Activated naive CD8-positive, alpha-beta T cell treated with anti-CD3 and anti-CD28 coated beads, Interleukin-2, amount 50 U/mL, for 24 hours (primary cell): Measurements from ENCODE around the gene MAGEA8.
"Not testable (repeated sequence)": the region's sequence is repeated elsewhere in the genome, so short reads cannot be mapped to it uniquely, and the experiment has no call there.

Source experiments
- ATAC-seq: fragments of 150-1000 bp; cut with Tn5 transposase; one replicate; pipeline ENCODE4 v1.10.0; 2021
- DNase-seq: peaks from one replicate; pipeline ENCODE4 v3.0.0; 2021
- H3K27ac Mint-ChIP-seq: one replicate; pipeline ENCODE4 v1.8.0; 2021; ENCODE audit warnings: mild to moderate bottlenecking, mixed read lengths
- H3K27me3 Mint-ChIP-seq: one replicate; pipeline ENCODE4 v1.8.0; 2021; ENCODE audit warnings: mixed read lengths
- H3K36me3 Mint-ChIP-seq: one replicate; pipeline ENCODE4 v1.8.0; 2021; ENCODE audit warnings: low read depth, mixed read lengths
- H3K4me1 Mint-ChIP-seq: one replicate; pipeline ENCODE4 v1.8.0; 2021; ENCODE audit warnings: mixed read lengths
- H3K4me3 Mint-ChIP-seq: one replicate; pipeline ENCODE4 v1.8.0; 2021; ENCODE audit warnings: mild to moderate bottlenecking, moderate library complexity, mixed read lengths
- H3K9me3 Mint-ChIP-seq: one replicate; pipeline ENCODE4 v1.8.0; 2021; ENCODE audit warnings: mixed read lengths

Gene MAGEA8, protein sequence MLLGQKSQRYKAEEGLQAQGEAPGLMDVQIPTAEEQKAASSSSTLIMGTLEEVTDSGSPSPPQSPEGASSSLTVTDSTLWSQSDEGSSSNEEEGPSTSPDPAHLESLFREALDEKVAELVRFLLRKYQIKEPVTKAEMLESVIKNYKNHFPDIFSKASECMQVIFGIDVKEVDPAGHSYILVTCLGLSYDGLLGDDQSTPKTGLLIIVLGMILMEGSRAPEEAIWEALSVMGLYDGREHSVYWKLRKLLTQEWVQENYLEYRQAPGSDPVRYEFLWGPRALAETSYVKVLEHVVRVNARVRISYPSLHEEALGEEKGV

DNA sequence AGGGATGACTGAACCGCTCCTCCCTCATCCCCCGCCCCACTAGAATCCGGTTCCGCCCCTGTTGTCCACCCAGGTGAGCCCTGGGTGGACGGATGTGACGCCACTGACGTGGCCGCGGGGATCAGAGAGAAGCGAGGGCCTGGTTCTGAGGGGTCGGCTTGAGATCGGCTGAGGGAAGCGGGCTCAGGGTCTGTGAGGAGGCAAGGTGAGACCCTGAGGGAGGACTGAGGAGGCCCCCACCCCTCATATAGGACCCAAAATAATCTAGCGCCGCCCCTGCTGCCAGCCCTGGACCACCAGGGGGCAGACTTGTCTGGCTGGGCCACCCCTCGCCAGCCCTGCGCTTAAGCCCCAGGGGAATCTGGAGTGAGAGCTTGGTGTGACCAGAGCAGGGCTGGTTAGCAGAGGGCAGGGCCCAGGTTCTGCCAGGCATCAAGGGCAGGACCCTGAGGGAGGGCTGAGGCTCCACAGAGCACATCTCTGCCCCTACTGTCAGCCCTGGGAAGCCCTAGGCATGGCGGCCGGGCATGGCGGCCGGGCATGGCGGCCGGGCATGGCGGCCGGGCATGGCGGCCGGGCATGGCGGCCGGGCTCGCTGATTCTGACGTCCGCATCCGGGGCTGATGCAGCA is at the start of gene MAGEA8:
Gene MAGEA8 (plus strand): TSS at position 103 of the 631 bp plus-strand sequence. CDS start 3,090 bp downstream, outside the sequence.
- Mint-ChIP-seq H3K9me3 (no peaks in the 10 kb centered on the region), H3K27me3 (peaks cover 2% of the 10 kb centered on the region), H3K27ac (no peak within 1 kb of the TSS), H3K4me3 (no peak within 1 kb of the TSS), H3K36me3 (no peaks in the 10 kb centered on the region), H3K4me1 (no peaks in the 10 kb centered on the region)
- DNase-seq: peak; percentile 10
- ATAC-seq: no peak

DNA sequence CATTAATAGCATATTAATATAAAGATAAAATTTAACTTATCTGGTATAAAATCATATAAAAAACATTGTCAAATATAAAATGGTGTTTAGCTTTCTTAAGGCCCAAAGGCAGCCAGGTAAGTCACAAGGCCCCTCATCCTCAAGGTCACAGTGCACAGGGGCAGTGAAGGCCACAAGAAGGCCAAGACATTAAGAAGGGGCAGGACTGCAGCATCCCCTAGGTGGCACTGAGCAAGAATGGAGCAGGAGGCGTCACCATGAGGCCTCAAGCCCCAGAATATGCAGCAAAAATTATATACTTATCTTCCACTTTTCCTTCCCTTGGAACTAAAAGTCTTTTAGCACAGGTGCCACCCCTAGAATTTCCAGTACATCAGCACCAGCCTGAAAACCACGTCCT is 49.5 kb upstream of the MAGEA8 start:
- Mint-ChIP-seq H3K27me3 (peaks cover 1% of the 10 kb centered on the region), H3K27ac (no peak overlapping the region), H3K4me3 (no peak overlapping the region), H3K4me1 (peaks cover 40% of the 10 kb centered on the region), H3K9me3 (no peaks in the 10 kb centered on the region), H3K36me3 (no peaks in the 10 kb centered on the region)
- DNase-seq (no peak), ATAC-seq (no peak)

DNA sequence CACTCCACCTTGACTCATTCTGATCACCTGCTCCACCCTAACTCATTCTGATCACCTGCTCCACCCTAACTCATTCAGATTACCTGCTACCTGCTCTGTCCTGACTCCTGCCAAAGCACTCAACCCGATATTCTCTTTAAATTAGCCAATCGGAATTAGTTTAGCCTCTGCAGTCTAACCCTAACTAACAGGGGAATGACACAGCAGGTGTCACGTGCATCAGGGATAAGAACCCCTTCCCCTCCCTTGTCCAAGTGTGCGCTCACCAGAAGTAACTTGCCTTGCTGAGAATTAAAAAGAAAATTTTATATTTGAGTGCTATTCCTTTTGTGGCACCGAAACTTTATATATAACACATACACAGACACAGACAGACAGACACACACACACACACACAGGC is 44.3 kb upstream of the MAGEA8 start:
- not testable (repeated sequence) for H3K9me3 Mint-ChIP-seq, ATAC-seq, H3K27ac Mint-ChIP-seq, DNase-seq, H3K27me3 Mint-ChIP-seq, H3K36me3 Mint-ChIP-seq, H3K4me3 Mint-ChIP-seq
- H3K4me1 Mint-ChIP-seq: peaks cover 21% of the 10 kb centered on the region

DNA sequence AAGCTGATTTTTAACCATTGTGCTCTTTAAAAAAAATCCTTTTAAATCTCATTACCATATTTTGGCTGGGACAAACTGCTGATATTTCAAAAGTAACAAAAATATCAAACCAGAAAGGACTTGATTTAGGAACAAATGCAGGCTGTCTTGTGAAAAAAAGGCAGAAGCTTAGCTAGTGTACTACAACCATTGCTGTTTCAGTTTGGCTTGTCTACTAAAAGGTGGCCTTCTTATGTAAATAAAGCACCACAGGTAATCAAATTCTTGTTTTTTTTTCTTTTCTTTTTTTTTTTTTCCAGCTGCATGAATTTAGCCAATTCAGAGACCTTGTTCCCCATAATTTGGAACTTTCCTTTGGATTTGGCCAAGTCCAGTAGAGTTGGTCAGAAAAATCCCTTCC is 43.8 kb upstream of the MAGEA8 start:
- no peak overlapping the region for H3K4me3 Mint-ChIP-seq
- H3K36me3 Mint-ChIP-seq: no peaks in the 10 kb centered on the region
- H3K4me1 Mint-ChIP-seq: peaks cover 21% of the 10 kb centered on the region
- H3K9me3 Mint-ChIP-seq: no peaks in the 10 kb centered on the region
- H3K27ac Mint-ChIP-seq: no peak overlapping the region
- ATAC-seq: no peak
- H3K27me3 Mint-ChIP-seq: no peaks in the 10 kb centered on the region
- no peak for DNase-seq

DNA sequence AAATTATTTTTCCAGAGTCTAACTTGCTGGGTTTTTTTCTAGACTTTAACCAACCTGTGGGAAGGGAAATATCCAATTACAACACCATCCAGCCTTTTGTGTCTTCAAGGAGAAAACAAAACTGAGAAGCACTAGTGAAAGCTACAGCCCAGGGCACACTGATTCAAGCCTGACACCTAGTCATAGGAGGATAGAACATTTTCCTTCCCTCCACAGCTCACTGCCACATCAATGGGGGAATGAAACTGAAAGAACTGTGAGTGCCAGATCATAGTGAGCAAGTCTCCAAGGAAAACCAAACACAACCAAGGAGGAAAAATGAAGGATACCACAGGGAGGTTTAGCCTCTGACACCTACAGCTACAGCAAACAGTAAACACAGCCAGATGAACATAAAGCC is 43.3 kb upstream of the MAGEA8 start:
- peak; percentile 89 for ATAC-seq
- Mint-ChIP-seq H3K27ac (no peak overlapping the region), H3K4me3 (no peak overlapping the region), H3K36me3 (no peaks in the 10 kb centered on the region), H3K4me1 (peaks cover 21% of the 10 kb centered on the region), H3K9me3 (no peaks in the 10 kb centered on the region), H3K27me3 (no peaks in the 10 kb centered on the region)
- no peak for DNase-seq

DNA sequence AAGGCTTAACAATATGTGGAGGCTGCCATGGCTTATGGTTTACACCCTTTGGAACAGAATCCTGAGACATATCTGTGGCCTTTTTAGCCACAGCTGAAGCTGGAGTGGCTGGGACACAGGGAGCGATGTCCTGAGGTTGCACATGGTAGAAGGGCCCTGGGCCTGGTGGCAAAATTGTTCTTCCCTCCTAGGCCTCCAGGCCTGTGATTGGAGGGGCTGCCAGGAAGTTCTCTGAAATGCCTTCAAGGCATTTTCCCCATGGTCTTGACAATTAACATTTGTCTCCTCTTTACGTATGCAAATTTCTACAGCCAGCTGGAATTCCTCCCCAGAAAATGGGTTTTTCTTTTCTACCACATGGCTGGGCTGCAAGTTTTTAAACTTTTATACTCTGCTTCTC is 39.1 kb upstream of the MAGEA8 start:
- DNase-seq: no peak
- no peak for ATAC-seq
- peaks cover 10% of the 10 kb centered on the region for H3K4me1 Mint-ChIP-seq
- peaks cover 2% of the 10 kb centered on the region for H3K27me3 Mint-ChIP-seq
- no peak overlapping the region for H3K27ac Mint-ChIP-seq
- no peak overlapping the region for H3K4me3 Mint-ChIP-seq
- H3K9me3 Mint-ChIP-seq: no peaks in the 10 kb centered on the region
- H3K36me3 Mint-ChIP-seq: no peaks in the 10 kb centered on the region

DNA sequence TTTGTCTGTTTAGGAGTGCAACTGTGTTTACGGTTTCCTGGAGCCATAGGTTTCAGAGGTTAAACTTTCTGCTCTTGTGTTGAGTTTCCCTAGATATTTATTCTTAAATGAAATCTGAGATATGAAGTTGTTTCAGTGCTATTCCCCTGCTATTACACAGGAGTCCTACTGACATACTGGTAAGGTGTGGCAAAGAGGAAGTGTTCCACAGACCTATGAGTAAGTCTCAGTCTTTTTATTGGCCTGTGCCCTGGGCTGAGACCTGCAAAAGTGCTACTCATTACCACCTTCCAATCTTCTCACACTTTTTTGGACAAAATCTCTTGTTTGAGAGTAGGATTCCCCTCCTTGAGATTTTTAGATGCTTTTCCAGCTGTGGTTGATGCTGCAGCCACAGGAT is 35.6 kb upstream of the MAGEA8 start:
- ATAC-seq: no peak
- Mint-ChIP-seq H3K9me3 (no peaks in the 10 kb centered on the region), H3K4me1 (no peaks in the 10 kb centered on the region), H3K4me3 (no peak overlapping the region), H3K36me3 (no peaks in the 10 kb centered on the region), H3K27ac (no peak overlapping the region), H3K27me3 (peaks cover 7% of the 10 kb centered on the region)
- no peak for DNase-seq

DNA sequence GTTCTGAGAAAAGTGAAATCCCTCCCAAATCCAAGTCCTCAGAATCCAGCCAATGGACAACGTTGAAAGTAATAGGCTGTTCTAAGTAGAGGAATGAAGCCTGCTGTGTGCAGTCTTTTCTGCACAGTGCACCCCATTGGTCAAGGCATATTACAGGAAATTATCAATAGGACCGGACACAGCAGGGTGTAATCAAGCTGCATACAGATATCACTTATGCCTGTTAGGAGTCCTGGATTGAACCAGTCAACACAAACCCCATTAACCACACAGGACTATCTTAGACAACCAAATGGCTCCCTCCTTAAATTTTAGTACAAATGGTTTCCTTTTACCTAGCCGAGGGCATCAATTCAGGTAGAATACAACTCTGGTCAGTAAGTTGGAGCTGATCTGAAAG is 34.2 kb upstream of the MAGEA8 start:
- ATAC-seq: no peak
- H3K4me3 Mint-ChIP-seq: no peak overlapping the region
- H3K4me1 Mint-ChIP-seq: no peaks in the 10 kb centered on the region

DNA sequence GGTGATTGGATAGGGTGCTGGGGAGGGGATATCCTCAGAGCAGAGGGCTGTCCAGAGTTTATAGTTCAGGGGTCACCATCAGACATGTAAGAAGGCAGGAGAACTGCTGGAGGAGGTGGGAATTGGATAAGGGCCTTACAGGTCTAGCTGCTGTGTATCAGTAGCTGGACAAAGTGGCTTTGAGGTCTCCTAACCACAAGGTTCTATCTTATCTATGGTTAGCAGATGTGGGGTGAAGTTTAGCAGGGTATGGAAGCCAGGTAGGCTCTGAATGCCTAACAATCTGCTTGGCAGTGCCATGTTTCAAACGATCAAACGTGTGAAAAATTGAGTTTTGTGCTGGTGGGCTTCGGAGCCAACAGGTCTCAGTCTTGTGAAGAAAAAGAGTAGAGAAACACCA is 32.1 kb upstream of the MAGEA8 start:
- DNase-seq (no peak), ATAC-seq (no peak)
- H3K36me3 Mint-ChIP-seq: no peaks in the 10 kb centered on the region
- H3K4me3 Mint-ChIP-seq: no peak overlapping the region
- H3K4me1 Mint-ChIP-seq: no peaks in the 10 kb centered on the region
- no peaks in the 10 kb centered on the region for H3K9me3 Mint-ChIP-seq
- H3K27me3 Mint-ChIP-seq: peaks cover 8% of the 10 kb centered on the region
- no peak overlapping the region for H3K27ac Mint-ChIP-seq

More for the DNA sequence above, 34.2 kb upstream of the MAGEA8 start:
- no peak for DNase-seq
- H3K36me3 Mint-ChIP-seq: no peaks in the 10 kb centered on the region
- no peak overlapping the region for H3K27ac Mint-ChIP-seq
- no peaks in the 10 kb centered on the region for H3K9me3 Mint-ChIP-seq
- H3K27me3 Mint-ChIP-seq: peaks cover 7% of the 10 kb centered on the region

DNA sequence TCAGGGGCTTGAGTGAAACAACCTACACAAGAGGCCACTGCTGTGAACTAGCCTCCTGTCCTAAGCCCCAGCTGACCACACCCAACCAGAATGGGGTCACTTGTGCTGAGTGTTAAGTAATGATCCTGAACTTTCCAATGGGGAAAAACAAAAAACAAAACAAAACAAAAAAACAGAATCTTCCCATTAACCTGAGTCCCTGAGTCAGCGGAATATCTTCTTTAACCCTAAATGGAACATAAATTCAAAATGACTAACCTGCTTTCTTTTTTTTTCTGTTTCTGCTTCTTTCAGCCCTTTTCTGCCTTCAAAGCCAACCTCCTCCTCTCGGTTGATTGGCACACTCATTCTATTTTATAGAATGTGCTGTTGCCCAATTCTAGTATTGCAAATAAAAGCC is 31.2 kb upstream of the MAGEA8 start:
- no peak for DNase-seq
- H3K27me3 Mint-ChIP-seq: peaks cover 6% of the 10 kb centered on the region
- no peaks in the 10 kb centered on the region for H3K4me1 Mint-ChIP-seq
- no peak overlapping the region for H3K27ac Mint-ChIP-seq
- no peak for ATAC-seq
- H3K9me3 Mint-ChIP-seq: no peaks in the 10 kb centered on the region
- H3K36me3 Mint-ChIP-seq: no peaks in the 10 kb centered on the region
- no peak overlapping the region for H3K4me3 Mint-ChIP-seq

DNA sequence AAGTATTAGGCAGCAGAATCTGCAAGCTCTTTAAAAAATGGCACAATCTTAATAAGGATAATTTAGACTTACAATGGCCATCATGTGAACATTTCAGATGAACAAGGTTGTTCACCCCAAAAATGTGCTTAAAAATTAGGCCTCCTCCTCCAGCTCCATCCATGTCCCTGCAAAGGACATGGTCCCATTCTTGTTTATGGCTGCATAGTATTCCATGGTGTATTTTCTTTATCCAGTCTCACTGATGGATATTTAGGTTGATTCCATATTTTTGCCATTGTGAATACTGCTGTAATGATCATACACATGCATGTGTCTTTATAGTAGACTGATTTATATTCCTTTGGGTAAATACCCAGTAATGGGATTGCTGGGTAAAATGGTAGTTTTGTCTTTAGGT is 29.1 kb upstream of the MAGEA8 start:
- Mint-ChIP-seq H3K4me1 (no peaks in the 10 kb centered on the region), H3K27me3 (peaks cover 6% of the 10 kb centered on the region), H3K27ac (no peak overlapping the region), H3K9me3 (no peaks in the 10 kb centered on the region), H3K4me3 (no peak overlapping the region), H3K36me3 (no peaks in the 10 kb centered on the region)
- ATAC-seq (no peak), DNase-seq (no peak)

DNA sequence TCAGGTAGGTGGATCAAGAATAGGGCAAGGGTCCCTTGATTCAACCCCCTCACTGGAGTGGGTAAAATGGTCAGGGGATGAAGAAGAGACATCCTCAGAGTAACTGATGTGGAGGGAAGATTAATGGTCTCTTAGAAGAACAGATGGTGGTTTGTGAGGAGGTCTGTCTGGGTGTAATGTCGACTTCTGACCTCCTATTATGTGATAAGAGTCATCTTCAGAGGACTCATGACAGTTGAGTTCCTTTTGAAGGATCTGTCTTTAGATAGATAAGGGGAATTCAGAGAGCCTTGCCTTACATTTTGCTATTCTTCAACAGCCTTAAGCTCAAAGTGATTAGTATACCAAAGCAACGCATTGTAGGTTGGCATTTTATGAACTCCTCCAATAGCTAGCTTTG is 27.1 kb upstream of the MAGEA8 start:
- ATAC-seq (no peak), DNase-seq (no peak)
- Mint-ChIP-seq H3K9me3 (no peaks in the 10 kb centered on the region), H3K4me1 (no peaks in the 10 kb centered on the region), H3K27me3 (peaks cover 7% of the 10 kb centered on the region), H3K27ac (no peak overlapping the region), H3K4me3 (no peak overlapping the region), H3K36me3 (no peaks in the 10 kb centered on the region)

DNA sequence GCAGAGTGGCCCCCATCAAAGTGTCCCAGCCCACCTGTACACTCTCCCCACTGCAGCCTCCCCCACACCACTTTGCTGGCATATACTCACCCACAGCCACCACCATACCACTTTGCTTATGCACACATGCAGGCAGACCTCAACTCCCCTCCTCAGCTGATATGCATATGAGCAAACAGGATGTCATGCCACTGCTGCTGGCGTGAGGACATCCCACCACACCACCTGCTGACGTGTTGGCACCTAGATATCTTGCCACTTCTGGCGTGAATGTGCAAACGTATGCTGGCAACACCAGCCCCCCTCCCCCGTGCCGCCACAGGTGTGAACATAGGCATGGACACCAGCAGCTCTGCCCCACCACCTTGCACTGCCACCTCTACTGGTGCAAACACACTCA is 22.4 kb upstream of the MAGEA8 start:
- Mint-ChIP-seq H3K9me3 (peaks cover 16% of the 10 kb centered on the region), H3K36me3 (peaks cover 3% of the 10 kb centered on the region)
- DNase-seq: no peak

DNA sequence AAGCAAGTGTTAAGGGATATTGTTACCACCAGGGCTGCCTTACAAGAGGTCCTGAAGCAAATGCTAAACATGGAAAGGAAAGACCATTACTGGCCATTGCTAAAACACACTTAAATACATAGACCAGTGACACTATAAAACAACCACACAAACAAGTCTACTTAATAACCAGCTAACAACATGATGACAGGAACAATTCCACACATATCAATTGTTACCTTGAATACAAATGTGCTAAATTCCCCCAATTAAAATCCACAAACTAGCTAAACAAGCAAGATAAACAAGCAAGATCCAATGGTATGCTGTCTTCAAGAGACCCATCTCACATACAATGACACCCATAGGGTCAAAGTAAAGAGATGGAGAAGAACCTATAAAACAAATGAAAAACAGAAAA is 20.5 kb upstream of the MAGEA8 start:
- Mint-ChIP-seq H3K4me1 (no peaks in the 10 kb centered on the region), H3K9me3 (peaks cover 16% of the 10 kb centered on the region), H3K4me3 (no peak overlapping the region), H3K27ac (no peak overlapping the region), H3K27me3 (peaks cover 19% of the 10 kb centered on the region), H3K36me3 (peaks cover 3% of the 10 kb centered on the region)
- ATAC-seq: no peak
- DNase-seq: no peak

More for the DNA sequence above, 22.4 kb upstream of the MAGEA8 start:
- H3K27me3 Mint-ChIP-seq: peaks cover 18% of the 10 kb centered on the region
- no peak overlapping the region for H3K27ac Mint-ChIP-seq
- ATAC-seq: no peak
- no peak overlapping the region for H3K4me3 Mint-ChIP-seq
- no peaks in the 10 kb centered on the region for H3K4me1 Mint-ChIP-seq

DNA sequence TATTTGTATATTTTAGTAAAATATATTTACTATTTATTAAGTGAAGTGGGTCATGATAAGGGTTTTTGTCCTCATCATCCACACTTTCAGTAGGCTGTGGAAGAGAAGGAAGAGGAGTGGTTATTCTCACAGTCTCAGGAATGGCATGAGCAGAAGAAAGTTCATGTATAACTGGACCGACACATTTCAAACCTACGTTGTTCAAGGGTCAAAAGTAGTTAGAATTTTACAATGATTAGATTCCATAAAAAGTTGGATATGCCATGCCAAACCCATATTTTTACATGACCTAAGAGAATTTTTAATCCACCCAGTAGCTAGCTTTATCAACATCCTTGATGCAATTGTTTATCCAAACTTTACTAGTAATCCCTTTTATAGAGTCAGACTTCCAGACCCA is 15.6 kb upstream of the MAGEA8 start:
- ATAC-seq (no peak), DNase-seq (no peak)
- Mint-ChIP-seq H3K4me3 (no peak overlapping the region), H3K36me3 (no peaks in the 10 kb centered on the region), H3K27ac (no peak overlapping the region), H3K4me1 (no peaks in the 10 kb centered on the region), H3K27me3 (peaks cover 8% of the 10 kb centered on the region), H3K9me3 (peaks cover 6% of the 10 kb centered on the region)
